Measurements from ENCODE around the gene NLGN4X.
"Not testable (repeated sequence)": the region's sequence is repeated elsewhere in the genome, so short reads cannot be mapped to it uniquely, and the experiment has no call there.

Gene NLGN4X

GRCh38 chrX:6002056-6002455, 226.6 kb downstream of the NLGN4X start:
- DNase-seq: no peak

DNA sequence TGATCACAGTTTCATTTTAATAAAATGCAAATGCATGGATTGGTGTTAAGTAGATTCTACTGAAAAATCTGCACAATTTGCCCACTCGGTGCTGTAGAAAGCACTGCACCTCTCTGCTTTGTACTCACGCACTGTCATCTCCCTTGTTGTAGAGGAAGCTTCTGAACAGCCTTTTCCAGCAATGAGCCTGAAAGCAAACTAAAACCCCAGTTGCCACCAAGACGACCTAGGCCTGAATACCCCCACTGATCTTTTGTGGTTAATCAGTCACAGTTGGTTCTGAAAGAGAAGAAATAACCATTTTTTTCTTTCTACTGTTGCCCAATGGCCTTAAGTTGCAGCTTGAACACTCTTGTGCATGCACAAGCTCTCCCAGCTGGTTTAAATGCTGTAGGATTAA, 229.8 kb downstream of the NLGN4X start:
- no peak for DNase-seq

- DNase-seq: no peak
Observed at GRCh38 chrX:5998456-5998855, 230.2 kb downstream of the NLGN4X start.

GRCh38 chrX:5991393-5991792, 237.3 kb downstream of the NLGN4X start:
- DNase-seq: no peak

GRCh38 chrX:5979338-5979737, 249.3 kb downstream of the NLGN4X start:
- DNase-seq: no peak

DNA sequence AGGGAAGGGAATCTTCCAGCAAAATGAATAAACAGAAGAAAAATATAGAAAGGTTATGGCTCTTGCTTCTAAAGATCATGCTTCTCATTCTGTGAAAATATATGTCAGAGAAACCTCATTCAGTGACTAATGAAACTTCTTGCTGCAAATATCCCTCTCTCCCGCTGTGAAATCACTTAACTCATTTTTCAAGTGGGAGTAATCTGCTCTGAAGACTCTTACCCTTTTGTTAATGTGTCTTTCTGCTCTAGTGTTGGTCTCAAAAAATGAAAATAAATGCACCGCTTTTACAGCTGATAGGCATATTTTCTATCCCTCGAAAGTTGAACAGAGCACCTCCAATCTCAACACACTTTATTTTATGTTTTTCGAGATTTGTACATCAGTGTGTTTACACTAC, 252.3 kb downstream of the NLGN4X start:
- DNase-seq: no peak

- no peak for DNase-seq
Observed at GRCh38 chrX:5971300-5971699, 257.4 kb downstream of the NLGN4X start.

DNA sequence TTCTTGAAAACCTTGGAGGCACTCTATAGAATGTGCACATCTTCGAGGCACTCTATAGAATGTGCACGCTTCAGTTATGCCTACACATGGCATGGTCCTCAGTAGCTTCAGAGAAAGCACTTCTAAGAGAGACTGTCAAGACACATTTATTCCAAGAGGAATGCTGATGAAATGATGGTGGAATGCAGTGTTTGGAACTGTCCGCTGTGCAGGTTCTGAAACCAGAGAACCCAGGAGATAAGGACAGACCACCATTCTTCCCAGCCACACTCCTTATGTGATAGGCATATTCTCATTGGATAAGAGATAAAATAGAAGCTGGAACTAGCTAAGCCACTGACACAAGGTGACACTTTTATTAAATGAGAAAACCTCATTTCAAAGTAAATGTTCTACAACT, 263.3 kb downstream of the NLGN4X start:
- no peak for DNase-seq

DNA sequence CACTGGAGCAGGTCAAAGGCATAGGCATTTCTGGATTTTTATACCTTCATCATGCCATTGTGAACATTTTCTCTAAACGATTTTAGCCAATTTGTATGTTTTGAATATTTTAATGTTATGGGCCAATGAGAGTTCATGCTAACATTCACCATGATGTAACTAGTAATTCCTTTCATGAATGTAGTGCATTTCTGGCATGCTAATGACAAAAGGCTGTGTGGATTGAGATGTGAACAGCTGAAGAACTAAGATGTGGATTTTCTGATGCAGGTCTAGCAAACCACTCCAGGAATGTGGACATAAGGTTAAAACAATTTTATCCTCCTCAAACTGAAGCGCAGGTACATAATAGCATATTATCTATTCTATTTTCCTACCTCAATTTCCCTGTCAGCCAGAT, 269.4 kb downstream of the NLGN4X start:
- DNase-seq: no peak

DNA sequence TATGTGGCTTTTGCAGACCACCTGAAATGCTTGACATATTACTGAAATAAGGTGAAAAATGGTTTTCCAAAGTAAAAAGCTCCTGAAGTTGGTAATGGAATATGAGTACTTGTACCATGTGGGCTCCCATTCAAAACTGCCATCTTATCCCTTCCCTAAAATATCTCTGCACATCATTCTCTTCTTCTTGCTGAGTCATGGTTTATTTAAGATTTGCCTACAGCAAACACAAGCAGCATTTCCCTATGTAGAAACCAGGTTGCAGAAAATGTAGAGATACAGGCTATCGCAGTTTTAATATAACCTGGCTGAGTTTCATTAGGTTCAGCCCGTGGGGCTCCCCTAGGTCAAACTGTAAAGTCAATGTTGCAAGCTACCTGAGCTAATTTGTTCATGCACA, 270.1 kb downstream of the NLGN4X start:
- DNase-seq: no peak

DNA sequence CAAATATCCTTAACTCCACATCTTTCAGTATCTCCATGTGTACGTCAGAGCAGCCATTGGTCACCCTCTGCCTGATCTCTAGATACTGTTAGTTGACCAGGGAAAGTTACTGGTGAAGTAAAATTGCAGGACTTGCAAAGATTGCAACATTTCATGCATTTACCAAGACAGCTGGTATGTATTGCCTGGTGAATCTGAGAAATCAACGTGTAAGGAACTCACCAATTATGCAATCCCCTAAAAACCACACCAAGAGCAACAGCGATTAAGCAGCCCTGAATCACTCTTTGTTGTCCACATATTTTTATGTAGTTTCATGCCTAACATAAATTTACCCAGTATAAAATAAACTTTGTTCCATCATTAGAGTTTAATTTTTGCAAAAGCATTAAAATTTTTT, 271.2 kb downstream of the NLGN4X start:
- DNase-seq: no peak

- no peak for DNase-seq
Observed at GRCh38 chrX:5936438-5936837, 292.2 kb downstream of the NLGN4X start.

GRCh38 chrX:5928224-5928623, 300.4 kb downstream of the NLGN4X start:
- DNase-seq: no peak

DNA sequence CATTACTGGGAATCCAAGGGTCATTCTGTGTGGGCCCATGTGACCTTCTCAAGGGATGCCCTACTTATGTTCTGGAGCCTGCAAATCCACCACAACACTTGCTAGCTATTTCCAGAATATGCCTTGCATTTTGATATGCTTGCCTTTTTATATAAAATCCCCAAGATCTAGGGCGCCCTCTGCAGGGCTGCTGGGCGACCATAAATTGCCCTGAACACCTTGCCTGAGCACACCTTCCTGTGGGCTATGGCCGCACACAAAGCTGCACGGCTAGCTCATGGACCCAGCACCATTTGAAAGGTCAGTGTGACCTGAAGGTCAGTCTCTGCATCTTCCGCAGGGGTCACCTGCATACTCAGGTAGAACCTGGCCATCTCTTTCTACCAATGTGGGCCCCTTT, 311.7 kb downstream of the NLGN4X start:
- DNase-seq: no peak

DNA sequence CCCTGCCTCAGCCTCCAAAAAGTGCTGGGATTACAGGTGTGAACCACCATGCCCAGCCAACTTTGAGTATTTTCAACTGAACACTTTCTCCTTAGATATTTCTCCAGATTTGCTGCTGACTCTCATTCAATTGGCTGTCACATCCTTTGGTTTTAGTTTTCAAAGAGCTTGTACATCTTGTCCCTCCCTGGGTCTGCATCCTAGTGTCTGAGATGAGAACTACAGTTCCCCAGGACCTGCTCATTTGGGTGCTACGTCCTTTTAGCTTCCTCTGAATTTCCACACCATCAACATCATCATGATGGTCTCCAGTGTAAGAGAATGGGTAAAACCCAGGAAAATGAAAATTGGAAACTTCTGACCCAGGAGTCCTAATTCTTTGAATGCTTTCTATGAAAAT, 312.9 kb downstream of the NLGN4X start:
- no peak for DNase-seq

DNA sequence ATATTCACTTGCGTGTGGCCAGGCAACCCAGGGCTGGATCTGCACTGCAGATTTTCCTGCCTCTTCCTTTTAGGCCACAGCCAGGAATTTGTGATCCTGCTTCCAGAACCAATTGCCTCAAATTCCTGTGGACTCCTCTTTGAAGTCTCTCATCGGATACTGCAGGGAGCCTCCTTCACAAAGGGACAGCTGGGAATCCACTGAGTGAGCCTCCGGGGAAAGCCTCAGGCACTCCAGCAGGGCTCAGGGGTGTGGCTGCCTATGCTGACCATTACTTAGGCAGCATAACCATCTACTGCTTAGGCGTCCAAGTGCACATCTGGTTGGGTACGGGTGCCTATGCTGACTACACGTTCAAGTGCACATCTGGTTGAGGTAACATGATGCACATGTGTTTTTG, 321.5 kb downstream of the NLGN4X start:
- DNase-seq: no peak

DNA sequence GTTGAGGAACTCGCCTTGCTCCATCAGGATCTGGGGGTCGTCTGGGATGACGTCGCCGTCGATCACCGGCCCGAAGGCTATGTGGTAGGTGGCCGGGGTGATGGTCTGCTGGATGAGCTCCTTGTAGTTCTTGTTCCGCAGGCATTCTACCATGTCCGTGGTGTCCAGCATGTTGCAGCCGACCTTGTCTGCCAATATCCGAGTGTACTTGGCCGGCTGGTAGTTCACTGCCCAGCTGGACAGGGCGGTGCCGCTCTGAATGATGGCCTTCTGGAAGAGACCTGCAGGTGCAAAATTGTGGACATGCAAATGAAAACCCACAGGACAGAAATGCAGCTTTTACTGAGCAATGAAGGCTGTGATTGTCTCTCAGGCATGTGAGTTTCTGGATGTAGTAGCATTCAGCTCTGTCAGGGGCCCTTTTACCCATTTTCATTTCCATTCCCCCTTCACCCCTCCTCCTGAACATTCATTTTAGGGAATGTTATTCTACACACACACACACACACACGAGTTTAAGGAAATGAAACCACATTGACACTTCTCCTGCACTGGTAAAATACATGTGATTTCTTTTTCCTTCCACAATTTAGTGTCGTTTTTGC, 325.0 kb downstream of the NLGN4X start:
- DNase-seq: not testable (repeated sequence)

DNA sequence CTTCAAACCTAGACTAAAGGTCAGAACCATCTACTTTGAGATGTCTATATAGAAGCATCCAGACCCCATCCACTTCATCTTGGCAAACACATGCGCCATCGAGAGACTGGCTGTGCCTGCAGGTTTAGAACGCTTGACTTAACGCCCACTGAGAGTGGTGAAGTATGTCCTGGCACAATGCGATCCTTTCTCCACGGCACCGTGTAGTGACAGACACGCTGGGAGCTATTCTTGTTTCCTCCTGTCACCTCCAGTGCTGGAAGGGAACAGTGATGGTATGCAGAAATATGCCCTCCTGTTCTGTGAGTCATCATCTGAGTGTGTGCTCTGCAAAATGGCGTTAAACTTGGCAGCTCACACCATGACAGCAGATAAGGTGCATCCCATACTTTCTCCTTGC, 330.2 kb downstream of the NLGN4X start:
- no peak for DNase-seq

GRCh38 chrX:5891378-5891777, 337.3 kb downstream of the NLGN4X start:
- DNase-seq: no peak

DNA sequence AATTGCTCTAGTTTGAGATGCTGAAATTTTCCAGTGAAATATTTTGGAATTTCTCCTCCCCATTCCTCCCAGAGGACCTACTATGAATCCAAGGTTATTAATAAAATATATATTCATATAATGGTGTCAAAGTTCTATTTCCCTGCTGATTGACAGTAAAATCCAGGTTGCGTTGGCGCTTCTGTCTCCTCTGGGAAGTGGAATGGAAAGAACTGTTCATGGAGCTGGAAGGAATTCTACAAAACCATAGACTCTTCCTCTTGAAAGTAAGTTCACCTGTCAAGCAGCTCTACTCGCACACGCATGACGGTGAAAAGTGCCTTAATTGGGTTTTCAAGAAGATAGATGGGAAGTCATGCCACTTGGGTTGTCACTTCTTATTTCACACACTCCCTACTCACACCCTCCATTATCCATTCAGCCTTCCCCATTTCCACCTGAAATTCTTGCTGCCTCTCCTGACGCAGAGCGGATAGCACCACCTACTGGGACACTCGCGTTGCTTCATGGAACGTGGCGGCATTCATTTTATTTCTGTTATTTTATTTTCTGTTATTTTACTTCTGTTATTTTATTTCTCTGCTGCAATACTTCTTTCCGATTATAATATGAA, 351.6 kb downstream of the NLGN4X start:
- no peak for DNase-seq

GRCh38 chrX:5870238-5870637, 358.4 kb downstream of the NLGN4X start:
- DNase-seq: no peak

DNA sequence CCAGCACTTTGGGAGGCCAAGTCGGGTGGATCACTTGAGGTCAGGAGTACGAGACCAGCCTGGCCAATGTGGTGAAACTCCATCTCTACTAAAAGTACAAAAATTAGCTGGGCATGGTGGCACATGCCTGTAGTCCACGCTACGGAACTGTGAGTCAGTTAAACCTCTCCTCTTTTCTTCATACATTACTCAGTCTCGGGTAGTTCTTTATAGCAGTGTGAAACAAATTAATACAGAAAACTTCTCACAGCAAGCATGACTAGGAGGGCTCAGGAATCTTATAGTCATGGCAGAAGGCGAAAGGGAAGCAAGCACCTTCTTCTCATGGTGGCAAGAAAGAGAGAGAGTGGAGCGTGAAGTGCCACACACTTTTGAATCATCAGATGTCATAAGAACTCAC, 358.9 kb downstream of the NLGN4X start:
- DNase-seq: no peak

DNA sequence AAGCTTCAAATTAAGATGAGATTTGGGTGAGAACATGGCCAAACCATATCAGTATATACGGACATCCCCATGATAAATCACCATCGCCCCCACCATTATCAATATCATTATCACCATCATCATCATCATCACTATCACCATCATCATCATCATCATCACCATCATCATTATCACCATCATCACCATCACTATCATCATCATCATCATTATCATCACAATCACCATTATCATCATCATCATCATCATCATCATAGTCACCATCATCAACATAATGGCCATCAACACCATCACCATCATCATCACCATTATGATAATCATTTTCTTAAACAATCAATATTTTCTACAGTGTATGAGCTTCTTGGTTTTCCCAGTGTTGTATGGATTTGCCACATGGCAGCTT, 360.9 kb downstream of the NLGN4X start:
- no peak for DNase-seq

- DNase-seq: no peak
Observed at GRCh38 chrX:5857232-5857631, 371.4 kb downstream of the NLGN4X start.

GRCh38 chrX:5852941-5853340, 375.7 kb downstream of the NLGN4X start:
- DNase-seq: no peak

Data from NCI-H2227 treated with DMSO at 0.1 percent for 48 hours (cell line).